Hippocampal formation (tissue), 2 donors: ENCODE results near the gene UGT1A10.
"Not testable (repeated sequence)": the region's sequence is repeated elsewhere in the genome, so short reads cannot be mapped to it uniquely, and the experiment has no call there.

Experiments
- DNase-seq, 2 donors: peaks; one replicate each; lab custom pipeline; 2025; lab: John Stamatoyannopoulos, UW

Gene UGT1A10

DNA sequence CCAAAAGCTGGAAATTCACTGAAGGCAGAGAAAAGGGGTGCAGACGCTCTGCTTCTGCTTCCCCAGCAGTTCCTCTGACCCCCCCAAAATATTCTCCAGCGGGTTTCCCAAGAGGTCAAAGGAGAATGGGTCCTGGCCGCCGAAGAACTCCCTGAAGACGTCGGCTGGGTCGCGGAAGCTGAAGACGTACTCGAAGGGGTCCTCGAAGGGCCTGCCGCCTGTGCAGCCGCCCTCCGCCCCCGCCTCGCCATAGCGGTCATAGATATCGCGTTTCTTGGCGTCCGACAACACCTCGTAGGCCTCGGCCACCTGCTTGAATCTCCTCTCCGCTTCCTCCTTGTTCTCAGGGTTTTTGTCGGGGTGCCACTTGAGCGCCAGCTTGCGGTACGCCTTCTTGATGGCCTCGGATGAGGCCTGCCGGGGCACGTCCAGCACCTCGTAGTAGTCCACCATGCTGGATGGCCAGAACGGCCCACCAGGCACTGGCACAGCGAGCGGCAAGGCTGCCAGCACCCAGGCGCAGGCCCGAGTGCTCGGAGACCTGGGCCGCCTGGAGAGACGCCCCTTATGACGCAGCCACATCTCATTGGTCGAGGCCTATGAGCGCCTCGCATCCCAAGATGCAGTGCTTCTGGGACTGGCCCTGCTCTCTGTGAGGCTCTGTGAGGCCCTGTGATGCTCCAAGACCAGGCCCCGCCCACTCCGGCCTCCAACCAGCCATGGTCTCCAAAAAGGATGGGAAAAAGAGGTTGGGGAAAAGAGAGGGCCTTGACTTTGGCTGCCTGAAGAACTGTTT, 107.4 kb downstream of the UGT1A10 start:
- DNase-seq: no peak

DNA sequence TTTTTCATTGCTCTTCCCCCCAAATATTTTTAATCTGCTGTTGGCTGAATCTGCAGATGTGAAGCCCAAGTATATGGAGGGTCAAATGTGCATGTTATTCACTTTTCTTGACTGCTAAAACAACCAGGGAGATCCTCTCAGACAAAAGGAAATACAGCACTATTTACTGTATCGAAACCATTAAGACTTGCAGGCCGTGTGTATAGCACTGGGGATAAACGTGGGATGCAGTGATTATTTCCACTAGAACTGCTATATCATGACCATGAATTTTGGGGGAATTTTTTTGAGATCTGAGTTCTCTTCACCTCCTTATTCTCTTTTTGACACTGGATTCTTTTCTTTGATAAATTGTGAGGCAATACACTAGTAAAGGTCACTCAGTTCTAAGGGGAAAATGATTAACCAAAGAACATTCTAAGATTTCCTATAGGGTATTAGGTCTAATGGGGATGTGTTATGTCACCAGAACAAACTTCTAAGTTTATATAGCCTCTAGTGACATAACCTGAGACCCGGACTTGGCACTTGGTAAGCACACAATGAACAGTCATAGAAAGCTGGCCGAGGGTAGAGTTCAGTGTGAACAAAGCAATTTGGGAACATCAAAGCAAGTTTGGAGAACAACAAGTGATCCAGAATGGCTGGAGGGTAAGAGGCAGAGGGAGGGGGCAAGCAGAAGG, 109.0 kb downstream of the UGT1A10 start:
- DNase-seq: no peak

DNA sequence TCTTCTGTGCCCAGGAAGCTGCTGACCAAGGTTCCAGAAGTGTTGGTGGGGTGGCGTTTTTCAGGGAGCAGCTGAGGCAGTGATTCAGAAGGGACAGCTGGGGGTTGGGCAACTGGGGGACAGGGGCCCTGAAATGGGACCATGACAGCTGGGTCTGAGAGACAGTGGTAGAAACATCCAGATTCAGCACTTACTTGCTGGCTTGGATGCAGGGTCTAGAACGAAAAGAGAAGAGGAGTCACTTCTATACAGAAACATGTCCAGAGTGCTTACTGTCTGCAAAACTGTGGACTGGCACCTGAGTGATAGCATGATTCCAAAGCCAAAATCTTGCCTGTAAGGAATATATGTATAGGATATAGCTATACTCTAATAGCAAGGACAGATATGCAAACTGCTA, 109.6 kb downstream of the UGT1A10 start:
- DNase-seq: not testable (repeated sequence)

DNA sequence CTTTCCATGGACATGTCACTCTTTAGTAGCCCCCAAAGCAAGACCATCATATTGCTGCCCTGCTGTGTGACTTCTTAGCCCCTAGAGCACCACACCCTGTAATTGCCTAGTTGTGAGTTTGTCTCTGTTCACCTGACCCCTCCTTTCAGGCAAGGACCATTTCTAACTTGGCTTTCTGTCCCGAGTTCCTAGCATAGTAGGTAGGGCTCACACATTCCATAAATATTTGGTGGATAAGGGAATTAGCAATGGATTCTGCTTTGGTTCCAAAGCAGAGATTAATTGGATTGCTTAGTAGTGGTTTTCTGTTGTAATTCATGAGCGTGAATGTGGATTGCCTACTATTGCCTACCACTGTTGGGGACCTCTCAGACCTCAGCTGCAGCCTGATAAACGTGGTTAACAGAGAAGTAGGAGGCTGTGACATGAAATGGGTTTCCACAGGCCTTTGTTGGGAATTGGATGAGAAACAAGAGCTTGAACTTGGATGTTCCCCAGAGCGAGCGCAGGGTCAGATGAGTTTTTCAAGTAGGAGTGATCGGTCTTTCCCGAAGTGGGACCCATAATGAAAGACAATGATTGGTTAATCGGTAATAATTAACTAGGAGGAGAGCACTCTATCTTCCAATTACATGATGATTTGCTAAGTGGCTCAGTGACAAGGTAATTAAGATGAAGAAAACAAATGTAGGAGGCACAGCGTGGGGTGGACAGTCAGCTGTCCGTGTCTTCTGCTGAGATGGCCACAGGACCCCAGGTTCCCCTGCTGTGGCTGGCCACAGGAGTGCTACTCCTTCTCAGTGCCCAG, 110.4 kb downstream of the UGT1A10 start:
- DNase-seq: no peak

DNA sequence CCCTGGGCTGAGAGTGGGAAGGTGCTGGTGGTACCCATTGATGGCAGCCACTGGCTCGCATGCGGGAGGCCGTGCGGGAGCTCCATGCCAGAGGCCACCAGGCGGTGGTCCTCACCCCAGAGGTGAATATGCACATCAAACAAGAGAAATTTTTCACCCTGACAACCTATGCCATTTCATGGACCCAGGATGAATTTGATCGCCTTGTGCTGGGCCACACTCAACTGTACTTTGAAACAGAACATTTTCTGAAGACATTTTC, 111.0 kb downstream of the UGT1A10 start:
- DNase-seq: no peak

DNA sequence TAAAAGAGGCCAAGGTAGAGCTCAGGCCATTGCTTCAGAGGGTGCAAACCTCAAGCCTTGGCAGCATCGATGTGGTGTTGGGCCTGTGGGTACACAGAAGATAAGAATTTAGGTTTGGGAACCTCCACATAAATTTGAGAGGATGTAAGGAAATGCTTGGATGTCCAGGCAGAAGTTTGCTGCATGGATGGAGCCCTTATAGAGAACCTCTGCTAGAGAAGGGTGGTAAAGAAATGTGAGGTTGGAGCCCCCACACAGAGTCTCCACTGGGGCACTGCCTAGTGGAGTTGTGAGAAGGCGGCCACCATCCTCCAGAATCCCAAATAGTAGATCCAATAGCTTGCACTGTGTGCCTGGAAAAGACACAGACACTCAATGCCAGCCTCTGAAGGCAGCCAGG, 114.4 kb downstream of the UGT1A10 start:
- DNase-seq: not testable (repeated sequence)

DNA sequence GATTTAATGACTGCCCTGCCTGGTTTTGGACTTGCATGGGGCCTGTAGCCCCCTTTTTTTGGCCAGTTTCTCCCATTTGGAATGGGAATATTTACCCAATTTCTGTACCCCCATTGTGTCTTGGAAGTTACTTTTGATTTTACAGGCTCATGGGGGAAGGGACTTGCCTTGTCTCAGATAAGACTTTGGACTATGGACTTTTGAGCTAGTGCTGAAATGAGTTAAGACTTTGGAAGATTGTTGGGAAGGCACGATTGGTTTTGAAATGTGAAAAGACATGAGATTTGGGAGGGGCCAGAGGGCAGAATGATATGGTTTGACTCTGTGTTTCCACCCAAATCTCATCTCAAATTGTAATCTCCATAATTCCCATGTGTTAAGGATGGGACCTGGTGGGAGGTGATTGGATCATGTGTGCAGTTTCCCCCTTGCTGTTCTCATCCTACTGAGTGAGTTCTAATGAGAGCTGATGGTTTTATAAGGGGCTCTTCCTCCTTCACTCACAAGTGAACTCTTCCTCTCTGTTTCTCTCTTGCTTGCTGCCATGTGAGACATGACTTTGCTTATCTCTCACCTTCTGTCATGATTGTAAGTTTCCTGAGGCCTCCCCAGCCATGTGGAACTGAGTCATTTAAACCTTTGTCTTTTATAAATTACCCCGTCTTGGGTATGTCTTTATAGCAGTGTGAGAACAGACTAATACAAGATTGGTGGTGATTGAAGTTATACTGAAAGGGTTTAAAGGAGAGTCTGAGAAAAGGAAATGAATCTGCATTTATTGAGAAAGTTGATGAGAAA, 115.2 kb downstream of the UGT1A10 start:
- not testable (repeated sequence) for DNase-seq

DNA sequence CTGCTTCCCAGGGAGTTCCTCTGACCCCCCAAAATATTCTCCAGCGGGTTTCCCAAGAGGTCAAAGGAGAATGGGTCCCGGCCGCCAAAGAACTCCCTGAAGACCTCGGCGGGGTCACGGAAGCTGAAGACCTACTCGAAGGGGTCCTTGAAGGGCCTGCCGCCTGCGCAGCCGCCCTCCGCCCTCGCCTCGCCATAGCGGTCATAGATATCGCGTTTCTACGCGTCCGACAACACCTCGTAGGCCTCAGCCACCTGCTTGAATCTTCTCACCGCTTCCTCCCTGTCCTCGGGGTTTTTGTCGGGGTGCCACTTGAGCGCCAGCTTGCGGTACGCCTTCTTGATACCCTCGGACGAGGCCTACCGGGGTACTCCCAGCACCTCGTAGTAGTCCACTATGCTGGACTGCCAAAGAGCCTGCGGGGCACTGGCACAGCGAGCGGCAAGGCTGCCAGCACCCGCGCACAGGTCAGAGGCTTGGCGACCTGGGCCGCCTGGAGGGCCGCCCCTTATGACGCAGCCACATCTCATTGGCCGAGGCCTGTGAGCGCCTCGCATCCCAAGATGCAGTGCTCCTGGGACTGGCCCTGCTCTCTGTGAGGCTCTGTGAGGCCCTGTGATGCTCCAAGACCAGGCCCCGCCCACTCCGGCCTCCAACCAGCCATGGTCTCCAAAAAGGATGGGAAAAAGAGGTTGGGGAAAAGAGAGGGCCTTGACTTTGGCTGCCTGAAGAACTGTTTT, 118.8 kb downstream of the UGT1A10 start:
- no peak for DNase-seq

DNA sequence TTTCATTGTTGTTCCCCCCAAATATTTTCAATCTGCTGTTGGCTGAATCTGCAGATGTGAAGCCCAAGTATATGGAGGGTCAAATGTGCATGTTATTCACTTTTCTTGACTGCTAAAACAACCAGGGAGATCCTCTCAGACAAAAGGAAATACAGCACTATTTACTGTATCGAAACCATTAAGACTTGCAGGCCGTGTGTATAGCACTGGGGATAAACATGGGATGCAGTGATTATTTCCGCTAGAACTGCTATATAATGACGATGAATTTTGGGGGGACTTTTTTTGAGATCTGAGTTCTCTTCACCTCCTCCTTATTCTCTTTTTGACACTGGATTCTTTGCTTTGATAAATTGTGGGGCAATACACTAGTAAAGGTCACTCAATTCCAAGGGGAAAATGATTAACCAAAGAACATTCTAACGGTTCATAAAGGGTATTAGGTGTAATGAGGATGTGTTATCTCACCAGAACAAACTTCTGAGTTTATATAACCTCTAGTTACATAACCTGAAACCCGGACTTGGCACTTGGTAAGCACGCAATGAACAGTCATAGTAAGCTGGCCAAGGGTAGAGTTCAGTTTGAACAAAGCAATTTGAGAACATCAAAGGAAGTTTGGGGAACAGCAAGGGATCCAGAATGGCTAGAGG, 120.3 kb downstream of the UGT1A10 start:
- no peak for DNase-seq

DNA sequence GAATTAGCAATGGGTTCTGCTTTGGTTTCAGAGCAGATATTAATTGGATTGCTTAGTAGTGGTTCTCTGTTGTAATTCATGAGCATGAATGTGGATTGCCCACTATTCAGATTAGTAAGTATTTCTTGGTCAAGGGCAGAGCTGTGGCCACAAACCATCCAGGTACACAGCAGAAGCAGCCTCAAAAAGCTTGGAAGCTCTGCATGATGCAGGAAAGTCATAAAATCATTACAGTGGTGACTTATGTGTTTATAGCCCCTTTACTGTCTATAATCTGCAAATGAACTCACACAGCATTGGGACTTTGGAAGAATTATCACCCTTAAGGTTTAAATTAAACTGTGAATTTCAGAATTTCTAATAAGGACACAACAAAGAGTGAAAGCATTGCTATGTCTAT, 121.9 kb downstream of the UGT1A10 start:
- no peak for DNase-seq

DNA sequence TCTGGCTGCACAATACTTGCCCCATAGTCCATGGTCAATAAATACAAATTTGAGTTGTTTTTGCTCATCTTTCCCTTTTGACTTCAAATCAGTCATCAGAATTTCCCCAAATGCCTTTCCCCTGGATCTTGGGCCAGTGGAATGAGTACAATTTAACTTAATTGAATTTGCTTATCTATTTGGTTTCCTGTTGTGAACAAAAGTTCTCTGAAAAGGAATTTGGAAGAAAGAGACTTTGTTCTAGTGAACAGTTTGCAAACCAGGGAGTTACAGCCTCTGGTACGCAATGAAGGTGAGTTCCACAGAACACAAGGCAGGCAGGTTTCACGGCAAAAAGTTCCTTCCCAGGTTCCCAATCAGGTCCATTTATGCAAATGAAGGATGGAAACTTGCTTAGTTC, 122.6 kb downstream of the UGT1A10 start:
- DNase-seq: no peak

DNA sequence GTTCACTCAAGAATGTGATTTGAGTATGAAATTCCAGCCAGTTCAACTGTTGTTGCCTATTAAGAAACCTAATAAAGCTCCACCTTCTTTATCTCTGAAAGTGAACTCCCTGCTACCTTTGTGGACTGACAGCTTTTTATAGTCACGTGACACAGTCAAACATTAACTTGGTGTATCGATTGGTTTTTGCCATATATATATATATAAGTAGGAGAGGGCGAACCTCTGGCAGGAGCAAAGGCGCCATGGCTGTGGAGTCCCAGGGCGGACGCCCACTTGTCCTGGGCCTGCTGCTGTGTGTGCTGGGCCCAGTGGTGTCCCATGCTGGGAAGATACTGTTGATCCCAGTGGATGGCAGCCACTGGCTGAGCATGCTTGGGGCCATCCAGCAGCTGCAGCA, 123.8 kb downstream of the UGT1A10 start, which contains the start of gene UGT1A1:
TSS of gene UGT1A1 (plus strand) at position 228 of the 400 bp plus-strand sequence. CDS start at position 246, 18 bp downstream.
- DNase-seq: no peak

DNA sequence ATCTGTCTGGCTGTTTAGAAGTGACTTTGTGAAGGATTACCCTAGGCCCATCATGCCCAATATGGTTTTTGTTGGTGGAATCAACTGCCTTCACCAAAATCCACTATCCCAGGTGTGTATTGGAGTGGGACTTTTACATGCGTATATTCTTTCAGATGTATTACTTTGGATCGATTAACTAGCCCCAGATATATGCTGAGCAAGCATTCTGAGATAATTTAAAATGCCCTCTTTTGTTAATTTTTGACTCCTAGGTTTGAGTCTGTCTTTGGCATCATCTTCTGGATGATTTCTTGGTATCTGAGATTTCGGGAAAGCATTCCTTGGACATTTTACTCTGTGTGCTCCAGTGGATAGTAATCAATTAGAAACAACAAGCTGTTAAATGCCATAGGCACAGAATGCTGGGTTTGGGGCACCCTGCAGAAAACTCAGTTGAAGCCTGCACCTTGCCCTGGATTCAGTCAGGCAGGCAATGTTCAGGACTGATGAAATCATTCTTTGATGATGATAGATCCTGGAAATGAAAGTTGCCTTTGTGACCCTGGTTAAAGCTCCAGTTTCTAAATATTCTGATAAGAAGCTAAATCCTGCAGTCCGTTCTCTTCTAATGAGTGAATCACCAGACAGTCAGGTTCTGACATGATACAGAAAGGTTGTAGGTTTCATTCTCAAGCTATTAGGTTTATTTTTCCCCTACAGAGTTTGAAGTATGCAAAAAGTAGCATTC, 125.0 kb downstream of the UGT1A10 start:
- DNase-seq: no peak

DNA sequence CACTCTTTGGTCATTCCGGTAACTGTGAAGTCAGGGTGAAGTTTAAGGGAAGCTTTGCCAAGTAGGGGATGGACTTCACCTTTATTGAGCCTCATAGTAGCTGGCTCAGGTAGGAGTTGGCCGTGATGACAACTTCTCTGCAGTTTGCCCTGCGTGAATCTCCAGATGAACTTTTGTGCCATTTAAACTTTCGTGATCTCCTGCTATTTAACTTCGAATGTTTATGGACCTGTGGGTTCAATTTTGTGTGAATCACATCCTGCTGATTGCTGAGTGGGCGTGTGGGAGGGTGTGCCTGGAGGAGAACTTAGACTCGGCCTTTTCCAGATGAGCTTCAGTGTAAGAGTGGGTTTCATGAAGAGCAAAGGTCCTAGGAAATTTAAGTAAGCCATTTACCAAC, 128.0 kb downstream of the UGT1A10 start:
- no peak for DNase-seq

DNA sequence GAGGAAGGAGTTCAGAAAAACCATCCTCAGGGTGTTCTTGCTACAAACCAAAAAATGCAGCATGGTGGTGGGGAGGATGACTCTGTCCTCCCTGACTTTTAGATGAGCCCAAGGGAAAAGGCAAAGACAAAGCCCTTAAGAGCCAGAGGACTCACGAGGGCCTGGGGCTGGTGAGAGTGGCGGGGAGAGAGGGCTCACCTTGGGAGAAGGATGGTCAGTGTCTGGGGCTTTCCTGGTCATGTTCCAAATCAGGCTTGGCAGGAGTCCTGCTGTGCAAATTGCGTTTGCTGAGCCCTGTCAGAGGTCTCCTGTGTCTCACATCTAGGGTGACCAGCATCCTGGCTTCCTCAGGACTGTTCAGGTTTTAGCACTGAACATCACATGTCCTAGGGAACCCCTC, 128.5 kb downstream of the UGT1A10 start:
- DNase-seq: no peak

DNA sequence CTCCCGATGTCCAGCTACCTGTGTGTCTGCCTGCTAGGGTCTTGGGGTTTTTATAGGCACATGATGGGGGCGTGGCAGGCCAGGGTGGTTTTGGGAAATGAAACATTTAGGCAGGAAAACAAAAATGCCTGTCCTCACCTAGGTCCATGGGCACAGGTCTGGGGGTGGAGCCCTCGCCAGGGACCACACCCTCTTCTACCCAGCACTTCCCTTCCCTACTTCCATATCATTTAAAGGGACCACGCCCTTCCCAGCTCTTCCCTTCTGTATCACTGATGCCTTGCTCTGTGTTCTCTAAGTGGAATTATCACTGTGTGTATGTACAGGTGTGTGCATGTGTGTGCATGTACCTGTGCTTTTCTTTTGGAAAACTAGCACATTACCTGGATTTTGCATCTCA, 130.2 kb downstream of the UGT1A10 start:
- DNase-seq: no peak

DNA sequence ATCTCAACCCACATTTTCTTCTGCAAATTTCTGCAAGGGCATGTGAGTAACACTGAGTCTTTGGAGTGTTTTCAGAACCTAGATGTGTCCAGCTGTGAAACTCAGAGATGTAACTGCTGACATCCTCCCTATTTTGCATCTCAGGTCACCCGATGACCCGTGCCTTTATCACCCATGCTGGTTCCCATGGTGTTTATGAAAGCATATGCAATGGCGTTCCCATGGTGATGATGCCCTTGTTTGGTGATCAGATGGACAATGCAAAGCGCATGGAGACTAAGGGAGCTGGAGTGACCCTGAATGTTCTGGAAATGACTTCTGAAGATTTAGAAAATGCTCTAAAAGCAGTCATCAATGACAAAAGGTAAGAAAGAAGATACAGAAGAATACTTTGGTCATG, 131.8 kb downstream of the UGT1A10 start:
- DNase-seq: no peak

DNA sequence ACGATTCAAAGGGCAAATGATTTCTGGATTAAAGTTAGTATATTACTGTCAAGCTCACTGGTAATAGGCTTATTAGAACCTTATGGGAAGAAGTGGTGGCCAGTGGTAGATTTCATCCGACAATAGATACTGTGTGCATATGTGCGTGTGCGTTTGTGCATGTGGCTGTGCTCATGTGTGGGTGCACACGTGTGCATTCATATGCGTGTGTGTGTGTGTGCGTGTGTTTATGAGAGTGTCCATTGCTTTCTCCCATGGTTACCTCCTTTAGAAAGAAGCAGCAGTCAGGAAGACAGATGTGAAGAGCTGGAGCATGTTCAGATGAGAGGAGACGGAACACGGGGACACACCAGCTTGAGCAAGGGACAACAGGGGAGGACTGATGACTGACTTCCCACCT, 133.0 kb downstream of the UGT1A10 start:
- no peak for DNase-seq

DNA sequence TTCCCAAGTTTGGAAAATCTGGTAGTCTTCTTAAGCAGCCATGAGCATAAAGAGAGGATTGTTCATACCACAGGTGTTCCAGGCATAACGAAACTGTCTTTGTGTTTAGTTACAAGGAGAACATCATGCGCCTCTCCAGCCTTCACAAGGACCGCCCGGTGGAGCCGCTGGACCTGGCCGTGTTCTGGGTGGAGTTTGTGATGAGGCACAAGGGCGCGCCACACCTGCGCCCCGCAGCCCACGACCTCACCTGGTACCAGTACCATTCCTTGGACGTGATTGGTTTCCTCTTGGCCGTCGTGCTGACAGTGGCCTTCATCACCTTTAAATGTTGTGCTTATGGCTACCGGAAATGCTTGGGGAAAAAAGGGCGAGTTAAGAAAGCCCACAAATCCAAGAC, 135.9 kb downstream of the UGT1A10 start:
- DNase-seq: no peak

DNA sequence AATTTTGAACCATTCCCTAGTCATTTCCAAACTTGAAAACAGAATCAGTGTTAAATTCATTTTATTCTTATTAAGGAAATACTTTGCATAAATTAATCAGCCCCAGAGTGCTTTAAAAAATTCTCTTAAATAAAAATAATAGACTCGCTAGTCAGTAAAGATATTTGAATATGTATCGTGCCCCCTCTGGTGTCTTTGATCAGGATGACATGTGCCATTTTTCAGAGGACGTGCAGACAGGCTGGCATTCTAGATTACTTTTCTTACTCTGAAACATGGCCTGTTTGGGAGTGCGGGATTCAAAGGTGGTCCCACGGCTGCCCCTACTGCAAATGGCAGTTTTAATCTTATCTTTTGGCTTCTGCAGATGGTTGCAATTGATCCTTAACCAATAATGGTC, 136.3 kb downstream of the UGT1A10 start:
- no peak for DNase-seq
